Non-pigmented ciliary epithelial cell (primary cell): ENCODE results near the gene SPEF1.

Experiments
- DNase-seq: peaks from one replicate; pipeline ENCODE4 v3.0.0-alpha.2; 2010; ENCODE audit warnings: low read depth

The SPEF1 gene

GRCh38 chr20:3765171-3765882 is 15.9 kb downstream of the SPEF1 start:
- DNase-seq, result no peak

DNA sequence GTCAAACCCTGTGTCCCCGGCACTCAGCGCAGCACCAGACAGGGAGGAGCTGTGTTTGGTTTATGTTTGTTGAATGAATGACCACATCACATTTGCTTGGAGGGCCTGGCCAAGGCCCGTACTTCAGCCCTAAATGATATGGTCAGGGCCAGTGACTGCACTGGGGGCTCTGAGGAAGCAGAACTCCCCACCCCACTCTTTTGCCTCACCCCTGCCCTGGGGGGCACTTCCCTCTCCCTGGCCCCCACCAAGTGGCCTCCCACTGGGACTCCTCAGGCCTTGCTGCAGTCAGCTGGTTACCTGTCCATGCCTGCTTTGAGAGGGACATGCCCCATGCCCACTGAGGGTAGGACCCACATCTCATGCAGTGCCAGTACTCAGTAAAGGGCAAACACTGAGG is 16.6 kb downstream of the SPEF1 start:
- DNase-seq, result no peak

GRCh38 chr20:3763671-3764601 is 17.3 kb downstream of the SPEF1 start:
- no peak for DNase-seq

GRCh38 chr20:3760655-3761348 is 20.4 kb downstream of the SPEF1 start:
- no peak for DNase-seq

GRCh38 chr20:3759884-3760283 is 21.4 kb downstream of the SPEF1 start:
- DNase-seq, result no peak

DNA sequence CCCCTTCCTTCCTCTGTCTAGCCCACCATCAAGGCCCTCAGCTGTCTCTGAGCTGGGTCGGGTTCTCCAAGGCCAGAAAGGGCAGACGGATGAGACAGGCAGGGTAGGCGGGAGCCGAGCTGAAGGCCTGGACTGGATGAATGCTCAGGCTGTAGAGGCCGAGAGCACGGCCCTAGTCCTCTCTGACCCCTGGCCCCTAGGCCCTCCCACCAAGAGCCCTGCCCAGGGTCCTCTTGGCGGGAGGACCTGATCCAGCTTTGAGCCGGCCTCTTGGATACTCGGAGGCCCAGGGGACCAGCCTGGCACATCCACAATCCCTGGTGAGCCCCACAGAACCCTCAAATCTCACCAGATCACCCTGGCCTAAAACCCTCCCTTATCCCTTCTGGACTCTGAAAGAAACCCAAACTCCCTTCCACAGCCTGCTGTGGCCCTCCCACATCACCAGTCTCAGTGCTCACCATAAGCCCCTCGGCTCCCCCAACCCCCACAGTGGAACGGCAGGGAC is 21.9 kb downstream of the SPEF1 start:
- no peak for DNase-seq

DNA sequence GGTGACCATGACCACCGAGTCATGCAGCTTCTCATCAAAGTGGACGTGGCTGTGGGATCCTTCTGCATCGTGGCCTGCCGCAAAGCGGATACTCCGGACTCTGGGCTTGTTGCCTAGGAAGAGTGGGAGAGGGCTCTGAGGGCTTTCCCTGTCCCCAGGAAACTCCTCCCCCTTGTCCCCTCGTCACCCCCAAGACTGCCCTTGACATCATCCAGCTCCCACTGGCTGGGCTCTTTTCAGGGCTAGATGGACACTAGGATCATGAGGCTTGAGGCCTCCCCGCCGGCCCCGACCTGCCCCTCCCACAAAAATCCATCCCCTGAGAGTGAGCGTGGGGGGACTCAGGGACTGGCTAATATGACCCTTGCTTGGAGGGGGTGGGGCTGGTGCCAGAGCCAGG is 22.7 kb downstream of the SPEF1 start:
- DNase-seq, result no peak

- no peak for DNase-seq
These were observed 24.0 kb downstream of the SPEF1 start for GRCh38 chr20:3757268-3757667.

DNA sequence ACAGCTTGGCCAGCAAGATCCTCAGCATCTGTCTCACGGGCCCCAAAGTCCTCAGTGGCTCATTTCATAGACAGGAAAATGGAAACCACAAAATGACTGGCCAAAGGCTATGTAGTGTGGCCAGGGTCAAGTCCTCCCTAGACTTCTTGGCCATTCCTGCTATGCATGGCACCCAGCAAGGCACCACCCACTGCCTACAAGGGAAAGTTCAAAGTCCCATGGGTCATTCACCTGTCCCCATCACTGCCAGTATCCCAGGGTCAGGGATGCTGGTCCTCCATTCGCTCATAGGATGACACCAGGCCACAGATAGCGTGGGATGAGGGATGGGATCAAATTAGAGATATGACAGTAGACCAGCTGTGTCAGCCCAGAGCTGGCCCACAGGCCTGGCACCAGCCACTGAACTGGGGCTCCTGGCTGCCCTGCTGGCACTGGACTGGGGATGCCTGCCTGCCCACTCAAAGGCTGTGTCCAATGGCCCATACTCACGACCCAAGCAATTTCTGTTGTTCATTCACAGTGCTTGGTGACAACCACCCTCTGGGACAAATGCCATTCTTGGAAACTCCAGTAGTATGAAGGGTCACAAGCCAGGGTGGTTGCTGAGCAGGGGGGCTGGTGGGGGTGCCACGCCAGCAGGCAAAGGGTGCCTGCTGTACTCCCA is 25.3 kb downstream of the SPEF1 start:
- no peak for DNase-seq

DNA sequence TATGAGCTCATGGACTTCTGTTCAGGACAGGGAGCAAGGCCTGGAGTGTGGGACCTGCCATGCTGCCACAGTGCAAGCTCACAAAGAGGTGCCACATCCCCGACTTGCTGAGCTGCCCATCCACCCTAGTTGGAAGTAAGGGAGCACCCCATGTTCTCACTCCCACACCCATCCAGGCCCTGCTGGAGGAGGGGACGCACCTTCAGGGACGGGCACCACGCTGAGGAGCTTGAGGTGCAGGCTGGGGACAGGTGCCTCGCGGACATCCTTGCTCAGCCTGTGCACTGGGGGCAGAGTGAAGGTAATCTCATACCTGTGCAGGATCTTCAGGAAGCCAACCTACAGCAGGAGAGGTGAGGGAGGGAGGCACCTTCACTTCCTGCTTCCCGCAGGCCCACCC is 26.0 kb downstream of the SPEF1 start:
- DNase-seq, result no peak

- no peak for DNase-seq
These were observed 27.0 kb downstream of the SPEF1 start for GRCh38 chr20:3754276-3754630.

DNA sequence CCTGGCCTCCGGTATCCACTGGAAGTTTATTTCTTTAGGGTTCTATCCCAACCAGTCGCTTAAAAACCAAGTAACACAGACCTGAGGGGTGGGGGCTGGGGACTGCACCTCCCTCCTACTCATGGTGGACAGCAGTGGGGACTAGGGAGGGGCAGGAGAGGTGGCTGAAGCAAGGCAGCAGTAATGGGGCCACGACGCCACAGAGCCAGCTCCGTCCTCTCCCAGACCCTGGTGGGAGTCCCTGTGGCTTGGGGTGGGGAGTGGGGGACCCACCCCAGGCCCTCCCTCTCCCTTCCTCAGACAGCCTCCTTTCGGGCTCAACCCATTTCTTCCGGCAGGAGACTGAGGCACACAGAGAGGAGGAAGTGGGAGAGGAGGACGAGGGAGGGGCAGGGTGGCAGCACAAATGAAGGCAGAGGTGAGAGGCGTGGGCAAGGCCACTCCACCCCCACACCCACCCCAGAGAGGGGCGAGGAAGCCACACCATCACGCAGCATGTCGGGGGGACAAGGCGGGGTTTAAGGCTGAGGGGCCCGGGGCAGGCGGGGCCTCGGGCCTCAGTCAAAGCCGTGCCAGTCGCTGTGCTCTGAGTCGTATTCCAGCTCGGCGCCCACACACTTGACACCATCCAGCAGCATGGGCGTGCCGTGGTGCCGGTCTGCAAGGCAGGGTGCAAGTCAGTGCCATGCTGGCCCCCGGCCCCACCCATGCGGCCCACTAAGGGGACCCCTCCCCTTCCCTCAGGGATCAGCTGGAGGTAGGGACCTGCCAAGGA is 27.6 kb downstream of the SPEF1 start:
- DNase-seq, result no peak

- no peak for DNase-seq
These were observed 28.1 kb downstream of the SPEF1 start for GRCh38 chr20:3753098-3753497.

DNA sequence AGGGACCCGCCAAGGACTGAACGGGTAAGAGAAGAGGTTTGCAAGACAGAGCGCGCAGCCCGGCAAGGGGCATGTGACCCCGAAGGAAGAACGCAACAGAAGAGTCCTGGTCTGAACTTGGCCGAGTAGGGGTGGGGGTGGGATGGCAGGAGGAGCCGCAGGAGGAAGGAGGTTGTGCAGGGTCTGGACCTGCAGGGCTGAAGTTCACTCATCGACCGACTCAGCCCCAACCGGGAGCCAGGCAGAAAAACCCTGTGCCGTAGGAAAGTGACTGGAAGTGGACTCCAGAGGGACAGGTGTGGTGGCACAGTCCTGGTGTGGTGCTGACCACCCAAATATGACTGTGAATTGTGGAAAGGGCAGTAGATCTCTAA is 28.9 kb downstream of the SPEF1 start:
- no peak for DNase-seq

- no peak for DNase-seq
These were observed 29.4 kb downstream of the SPEF1 start for GRCh38 chr20:3751675-3752385.

GRCh38 chr20:3751305-3751674 is 30.0 kb downstream of the SPEF1 start:
- DNase-seq, result no peak

DNA sequence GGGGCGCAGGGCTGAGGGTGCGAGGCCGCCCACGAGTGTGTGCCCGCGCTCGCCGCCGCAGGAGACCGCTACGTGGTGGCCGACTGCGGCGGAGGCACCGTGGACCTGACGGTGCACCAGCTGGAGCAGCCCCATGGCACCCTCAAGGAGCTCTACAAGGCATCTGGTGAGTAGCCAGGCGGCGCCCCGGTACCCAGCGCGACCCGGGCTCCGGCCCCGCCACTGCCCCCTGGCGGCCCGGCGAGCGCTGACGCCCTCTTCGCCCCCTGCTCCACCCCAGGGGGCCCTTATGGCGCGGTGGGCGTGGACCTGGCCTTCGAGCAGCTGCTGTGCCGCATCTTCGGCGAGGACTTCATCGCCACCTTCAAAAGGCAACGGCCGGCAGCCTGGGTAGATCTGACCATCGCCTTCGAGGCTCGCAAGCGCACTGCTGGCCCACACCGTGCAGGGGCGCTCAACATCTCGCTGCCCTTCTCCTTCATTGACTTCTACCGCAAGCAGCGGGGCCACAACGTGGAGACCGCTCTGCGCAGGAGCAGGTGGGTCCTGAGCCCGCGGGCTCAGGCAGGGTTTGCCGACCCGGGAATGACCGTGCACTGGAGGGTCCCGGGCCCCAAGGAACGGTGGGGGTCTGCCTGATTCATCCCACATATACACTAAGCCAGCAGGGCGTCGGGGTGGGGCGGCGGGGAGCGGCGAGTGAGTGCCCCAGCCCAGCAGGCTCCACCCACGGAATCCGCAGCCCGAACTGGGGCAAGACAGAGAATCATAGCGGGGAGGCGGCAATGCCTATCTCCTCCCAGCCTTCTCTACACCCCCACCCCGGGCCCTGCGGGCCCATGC is 31.3 kb downstream of the SPEF1 start:
- no peak for DNase-seq

DNA sequence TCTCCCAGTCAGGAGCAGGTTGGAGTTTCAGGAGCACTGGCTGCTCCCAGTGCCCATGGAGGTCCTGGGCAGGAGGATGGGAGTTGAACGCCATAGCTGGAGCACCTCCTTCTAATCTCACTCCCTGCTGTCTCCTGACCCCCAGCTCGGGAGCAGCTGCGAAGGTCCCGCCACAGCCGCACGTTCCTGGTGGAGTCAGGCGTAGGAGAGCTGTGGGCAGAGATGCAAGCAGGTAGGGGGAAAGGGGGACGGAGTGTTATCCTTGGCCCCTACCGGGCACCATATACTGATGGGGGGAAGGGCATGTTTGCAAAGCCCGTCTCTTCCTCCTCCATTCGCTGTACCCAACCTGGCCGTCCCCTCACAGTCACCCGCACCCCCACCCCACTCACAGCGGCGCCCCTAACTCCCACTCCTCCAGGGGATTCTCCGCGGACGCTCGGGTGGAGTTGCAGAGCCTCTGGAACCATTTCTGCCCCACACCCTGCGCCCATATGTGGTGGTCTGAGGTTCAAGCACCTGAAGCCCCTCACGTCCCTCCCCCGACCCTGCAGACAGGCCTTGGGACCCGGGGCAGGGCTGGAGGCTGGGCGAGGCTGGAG is 32.1 kb downstream of the SPEF1 start:
- no peak for DNase-seq

DNA sequence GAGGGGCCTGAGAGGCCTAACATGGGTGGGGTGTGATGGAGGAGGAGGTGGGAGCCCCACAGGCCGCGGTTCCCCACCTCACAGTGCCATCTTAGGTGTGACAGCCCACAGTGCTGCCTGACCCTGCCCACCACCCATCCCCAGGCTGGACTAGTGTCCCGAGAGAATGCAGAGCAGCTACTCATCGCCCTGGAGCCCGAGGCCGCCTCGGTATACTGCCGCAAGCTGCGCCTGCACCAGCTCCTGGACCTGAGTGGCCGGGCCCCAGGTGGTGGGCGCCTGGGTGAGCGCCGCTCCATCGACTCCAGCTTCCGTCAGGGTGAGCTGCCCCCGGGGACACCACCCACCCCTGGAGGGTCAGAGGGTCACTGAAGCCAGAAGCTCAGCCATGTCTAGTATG is 33.2 kb downstream of the SPEF1 start:
- DNase-seq, result no peak
